B cell (primary cell): ENCODE data around the gene SERBP1. TPM values are rescaled to one million over a fixed set of nuclear protein-coding genes. Genes with fewer than 3 reads are reported as not detected.
A peak's percentile ranks its signal among the peaks of the same experiment; 100 is the strongest.

Experiments used
- ATAC-seq: fragments of 200-7000 bp; cut with Tn5 transposase; one replicate; pipeline ENCODE4 v1.10.0; 2021; ENCODE audit warnings: low read depth, mild to moderate bottlenecking, moderate number of reproducible peaks, moderate library complexity
- CTCF ChIA-PET: fragments of 350-600 bp; sonication (Branson Sonifier 250); formaldehyde crosslinking; loops from one replicate; lab custom pipeline; 2021; ENCODE audit warnings: antibody characterized with exemption, inconsistent platforms; lab: Charles Lee
- POLR2A ChIA-PET: fragments of 350-600 bp; sonication (Branson Sonifier 250); formaldehyde crosslinking; loops from one replicate; lab custom pipeline; 2021; ENCODE audit warnings: antibody characterized with exemption; lab: Charles Lee
- DNase-seq: peaks from one replicate; pipeline ENCODE4 v3.0.0; 2013
- H2AFZ ChIP-seq: 2 replicates; pipeline ENCODE4 v1.6.1; 2012; ENCODE audit warnings: mild to moderate bottlenecking, low read depth, low read length; ENCODE audit not compliant: insufficient read depth, poor library complexity, severe bottlenecking
- H3K27ac ChIP-seq, 2 donors: 1 replicate in 1 of 2; 2 replicates in 1 of 2; pipeline ENCODE4 v1.5.1; 2012 to 2013; ENCODE audit warnings: low read length in 2 of 2, mild to moderate bottlenecking in 2 of 2, moderate library complexity in 1 of 2
- H3K27me3 ChIP-seq, 4 experiments: fragments of 200-600 bp in 1 of 4; sonication (generic) in 1 of 4; replicated peaks in 1 of 4; 1 replicate in 2 of 4; 2 replicates in 2 of 4; pipeline versions ENCODE4 v1.6.1 to v1.7.0; 2013 to 2016; ENCODE audit warnings: low read length in 3 of 4, mild to moderate bottlenecking in 2 of 4, mixed read lengths in 1 of 4, moderate library complexity in 1 of 4; ENCODE audit not compliant: insufficient read depth in 4 of 4, control insufficient read depth in 3 of 4; ENCODE audit errors: control extremely low read depth in 1 of 4
- H3K36me3 ChIP-seq, 2 experiments: replicated peaks in 1 of 2; 1 replicate in 1 of 2; 2 replicates in 1 of 2; pipeline versions ENCODE4 v1.6.1 to v1.7.1; 2013; ENCODE audit warnings: low read length in 1 of 2; ENCODE audit not compliant: insufficient read depth in 2 of 2, control insufficient read depth in 1 of 2; ENCODE audit errors: control extremely low read depth in 1 of 2, extremely low read depth in 1 of 2
- H3K4me1 ChIP-seq, 2 donors: fragments of 200-600 bp in 1 of 2; sonication (generic) in 1 of 2; 1 replicate in 1 of 2; 2 replicates in 1 of 2; pipeline versions ENCODE4 v1.5.1 to v1.6.1; 2013 to 2017; ENCODE audit warnings: low read length in 2 of 2; ENCODE audit not compliant: control insufficient read depth in 2 of 2, insufficient read depth in 2 of 2
- H3K4me2 ChIP-seq: replicated peaks from 2 replicates; pipeline ENCODE3; 2012; ENCODE audit warnings: mild to moderate bottlenecking, low read depth, low read length; ENCODE audit not compliant: poor library complexity, severe bottlenecking
- H3K4me3 ChIP-seq, 5 experiments: fragments of 200-600 bp in 1 of 5; sonication (generic) in 1 of 5; 1 replicate in 3 of 5; 2 replicates in 2 of 5; pipeline versions ENCODE4 v1.5.1 to v1.7.0; 2011 to 2016; ENCODE audit warnings: low read length in 4 of 5, mild to moderate bottlenecking in 4 of 5, low read depth in 2 of 5, control low read depth in 1 of 5, moderate library complexity in 1 of 5; ENCODE audit not compliant: insufficient read depth in 1 of 5; ENCODE audit errors: control extremely low read depth in 1 of 5, extremely low read depth in 1 of 5
- H3K79me2 ChIP-seq: fragments of 200-600 bp; sonication (generic); one replicate; pipeline ENCODE4 v1.6.0; 2016; ENCODE audit warnings: low read length; ENCODE audit not compliant: control insufficient read depth, insufficient read depth
- H3K9ac ChIP-seq: fragments of 200-600 bp; sonication (generic); 2 replicates; pipeline ENCODE4 v1.6.1; 2017; ENCODE audit warnings: mild to moderate bottlenecking, low read length, moderate library complexity
- H3K9me3 ChIP-seq, 3 donors: one replicate each; pipeline versions ENCODE4 v1.6.1 to v1.7.1; 2013; ENCODE audit warnings: low read length in 2 of 3; ENCODE audit not compliant: control insufficient read depth in 2 of 3, insufficient read depth in 1 of 3; ENCODE audit errors: control extremely low read depth in 1 of 3
- H4K20me1 ChIP-seq: 2 replicates; pipeline ENCODE4 v1.6.0; 2012; ENCODE audit warnings: mild to moderate bottlenecking, low read length; ENCODE audit not compliant: insufficient read depth, control insufficient read depth, poor library complexity, severe bottlenecking
- H3K27ac Mint-ChIP-seq: one replicate; pipeline ENCODE4 v1.8.0; 2021; ENCODE audit warnings: mixed read lengths
- H3K27me3 Mint-ChIP-seq: one replicate; pipeline ENCODE4 v1.8.0; 2021; ENCODE audit warnings: mixed read lengths
- H3K4me1 Mint-ChIP-seq: one replicate; pipeline ENCODE4 v1.8.0; 2021; ENCODE audit warnings: mixed read lengths
- H3K4me3 Mint-ChIP-seq: one replicate; pipeline ENCODE4 v1.8.0; 2021; ENCODE audit warnings: mixed read lengths
- H3K9me3 Mint-ChIP-seq: one replicate; pipeline ENCODE4 v1.8.0; 2022; ENCODE audit warnings: mixed read lengths; ENCODE audit not compliant: insufficient read depth
- EZH2 ChIP-seq: IDR thresholded peaks from 2 replicates; pipeline ENCODE4 v1.6.1; 2012; ENCODE audit warnings: borderline replicate concordance, low read depth, mild to moderate bottlenecking, moderate library complexity, low read length; ENCODE audit not compliant: insufficient read depth, poor library complexity, severe bottlenecking
- WGBS: methylation state at CpG from one replicate; pipeline ENCODE4 v1.1.5; 2013; ENCODE audit warnings: missing lambda C conversion rate; ENCODE audit not compliant: insufficient coverage; 5-methylcytosine and 5-hydroxymethylcytosine counted together
- intact Hi-C: fragments of 100-400 bp; cut with micrococcal nuclease; formaldehyde crosslinking; loops from one replicate; pipeline ENCODE4 v1.10.0; 2022
- polyA plus RNA-seq: library from polyadenylated mRNA; depleted of rRNA; stranded (reverse); fragments of >200 nt; gene quantifications from 2 replicates; pipeline ENCODE4 v1.2.3, GENCODE V29; 2012
- total RNA-seq, 2 donors: library from RNA; stranded (reverse); fragments of 120-200 nt in 1 of 2; gene quantifications; 1 replicate in 1 of 2; 2 replicates in 1 of 2; pipeline versions ENCODE4 v1.2.3 to v1.2.4, GENCODE V29; 2013 to 2022
- TF ChIP-seq, protein P1 (sequence below): fragments of 200-600 bp; IDR thresholded peaks from one replicate; pipeline ENCODE4 v1.8.0; 2022; ENCODE audit warnings: antibody characterized with exemption, mild to moderate bottlenecking

The SERBP1 gene
- total and polyA plus RNA-seq, 2 donors (not counting 1 experiment from before 2014, with no cell fraction given) = 21.0 to 142 TPM

- Mint-ChIP-seq H3K27ac (no peak overlapping the region), H3K9me3 (no peaks in the 10 kb centered on the region), H3K27me3 (peaks cover 3% of the 10 kb centered on the region), H3K4me3 (no peak overlapping the region), H3K4me1 (peaks cover 6% of the 10 kb centered on the region)
- Histone ChIP-seq H3K79me2 (no peaks in the 10 kb centered on the region), H3K27me3 (no peaks in the 10 kb centered on the region), H2AFZ (no peak overlapping the region), H3K9ac (no peak overlapping the region), H3K4me1 (no peaks in the 10 kb centered on the region), H3K4me2 (no peak overlapping the region), H4K20me1 (no peaks in the 10 kb centered on the region), H3K36me3 (no peaks in the 10 kb centered on the region), H3K4me3 (no peak overlapping the region), H3K27ac (no peak overlapping the region), H3K9me3 (no peaks in the 10 kb centered on the region)
- ChIA-PET CTCF (no interaction called here), POLR2A (no interaction called here)
- no peak for ATAC-seq
- DNase-seq = no peak
- TF ChIP-seq EZH2 = no peak
- TF ChIP-seq, protein P1, sequence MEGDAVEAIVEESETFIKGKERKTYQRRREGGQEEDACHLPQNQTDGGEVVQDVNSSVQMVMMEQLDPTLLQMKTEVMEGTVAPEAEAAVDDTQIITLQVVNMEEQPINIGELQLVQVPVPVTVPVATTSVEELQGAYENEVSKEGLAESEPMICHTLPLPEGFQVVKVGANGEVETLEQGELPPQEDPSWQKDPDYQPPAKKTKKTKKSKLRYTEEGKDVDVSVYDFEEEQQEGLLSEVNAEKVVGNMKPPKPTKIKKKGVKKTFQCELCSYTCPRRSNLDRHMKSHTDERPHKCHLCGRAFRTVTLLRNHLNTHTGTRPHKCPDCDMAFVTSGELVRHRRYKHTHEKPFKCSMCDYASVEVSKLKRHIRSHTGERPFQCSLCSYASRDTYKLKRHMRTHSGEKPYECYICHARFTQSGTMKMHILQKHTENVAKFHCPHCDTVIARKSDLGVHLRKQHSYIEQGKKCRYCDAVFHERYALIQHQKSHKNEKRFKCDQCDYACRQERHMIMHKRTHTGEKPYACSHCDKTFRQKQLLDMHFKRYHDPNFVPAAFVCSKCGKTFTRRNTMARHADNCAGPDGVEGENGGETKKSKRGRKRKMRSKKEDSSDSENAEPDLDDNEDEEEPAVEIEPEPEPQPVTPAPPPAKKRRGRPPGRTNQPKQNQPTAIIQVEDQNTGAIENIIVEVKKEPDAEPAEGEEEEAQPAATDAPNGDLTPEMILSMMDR = no peak
- no CpG with 5 or more reads among the region's 2 CpGs for WGBS
- intact Hi-C loops = no loop called here
Measured at GRCh38 chr1:67441739-67442281, 11.6 kb upstream of the SERBP1 start.

DNA sequence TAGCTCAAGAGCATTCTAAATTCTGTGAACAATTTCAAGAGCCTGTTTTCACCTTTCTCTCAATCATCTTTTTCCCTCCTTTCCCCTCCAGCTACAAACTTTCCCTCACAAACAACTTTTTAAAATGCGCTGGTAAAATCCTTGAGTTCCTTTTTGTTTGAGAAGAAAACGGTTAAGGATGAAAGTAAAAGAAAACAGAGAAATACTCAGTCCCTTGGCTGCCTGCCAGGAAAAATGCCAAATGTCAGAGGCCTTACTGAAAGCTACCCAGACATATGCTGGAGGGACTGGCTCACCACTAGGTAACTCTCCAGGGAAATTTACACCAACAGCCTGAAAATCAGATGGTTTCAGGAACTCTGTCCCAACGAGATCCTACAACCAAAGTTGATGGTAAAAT, 11.0 kb upstream of the SERBP1 start:
- H3K4me3 ChIP-seq = no peak overlapping the region
- Mint-ChIP-seq H3K27ac (no peak overlapping the region), H3K4me3 (no peak overlapping the region), H3K4me1 (peaks cover 1% of the 10 kb centered on the region), H3K9me3 (no peaks in the 10 kb centered on the region), H3K27me3 (peaks cover 3% of the 10 kb centered on the region)
- TF ChIP-seq, protein P1 = no peak
- no peak for TF ChIP-seq EZH2
- H3K9ac ChIP-seq = no peak overlapping the region
- H3K27me3 ChIP-seq = no peaks in the 10 kb centered on the region
- H3K79me2 ChIP-seq = no peaks in the 10 kb centered on the region
- no peak overlapping the region for H3K27ac ChIP-seq
- ChIA-PET POLR2A (no interaction called here), CTCF (no interaction called here)
- H3K4me2 ChIP-seq = no peak overlapping the region
- no peak for DNase-seq
- H3K36me3 ChIP-seq = no peaks in the 10 kb centered on the region
- no CpG with 5 or more reads among the region's 3 CpGs for WGBS
- peak overlapping the region; percentile 44 for H2AFZ ChIP-seq
- ATAC-seq = no peak
- no peaks in the 10 kb centered on the region for H4K20me1 ChIP-seq
- intact Hi-C loops = no loop called here
- H3K9me3 ChIP-seq = no peaks in the 10 kb centered on the region
- no peaks in the 10 kb centered on the region for H3K4me1 ChIP-seq
